ENCODE data around the gene ZNF235.

ZNF235 gene

DNA sequence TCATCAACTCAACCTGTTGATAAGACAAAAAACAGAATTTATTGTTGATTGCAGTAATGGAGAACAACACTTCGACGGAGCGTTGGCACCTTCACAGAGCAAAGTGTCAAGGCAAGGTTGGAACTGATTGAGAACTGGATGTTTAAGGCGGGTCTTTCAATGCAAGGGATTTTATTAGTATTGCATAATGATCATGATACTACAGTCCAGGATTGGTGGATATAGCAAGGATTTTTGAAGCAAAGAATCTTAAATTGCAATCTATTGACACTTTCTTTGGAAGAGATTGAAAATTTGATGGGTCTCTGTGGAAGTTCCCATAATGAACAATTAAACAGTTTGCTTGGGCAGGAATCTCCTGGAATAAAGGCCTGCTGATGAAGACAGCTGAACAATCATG is 632 bp upstream of the ZNF235 start:
- ATAC-seq (ENCODE audit: low read depth) (no peak), DNase-seq (ENCODE audit: low spot score) (no peak)
- H3K36me3 ChIP-seq (ENCODE audit: low read depth), result peaks cover 9% of the 10 kb centered on the region; the same call in 1 of the 2 replicates
- H3K27ac ChIP-seq (ENCODE audit: poor library complexity, severe bottlenecking), result no peak overlapping the region
- H3K9me3 ChIP-seq (ENCODE audit: severe bottlenecking), result no peaks in the 10 kb centered on the region
- no peaks in the 10 kb centered on the region for H3K4me1 ChIP-seq (ENCODE audit: insufficient read depth, poor library complexity, severe bottlenecking)
- no peaks in the 10 kb centered on the region for H3K27me3 ChIP-seq (ENCODE audit: insufficient read depth, poor library complexity, severe bottlenecking)
- H3K4me3 ChIP-seq (ENCODE audit: severe bottlenecking), result no peak overlapping the region
- TF ChIP-seq, protein P1, sequence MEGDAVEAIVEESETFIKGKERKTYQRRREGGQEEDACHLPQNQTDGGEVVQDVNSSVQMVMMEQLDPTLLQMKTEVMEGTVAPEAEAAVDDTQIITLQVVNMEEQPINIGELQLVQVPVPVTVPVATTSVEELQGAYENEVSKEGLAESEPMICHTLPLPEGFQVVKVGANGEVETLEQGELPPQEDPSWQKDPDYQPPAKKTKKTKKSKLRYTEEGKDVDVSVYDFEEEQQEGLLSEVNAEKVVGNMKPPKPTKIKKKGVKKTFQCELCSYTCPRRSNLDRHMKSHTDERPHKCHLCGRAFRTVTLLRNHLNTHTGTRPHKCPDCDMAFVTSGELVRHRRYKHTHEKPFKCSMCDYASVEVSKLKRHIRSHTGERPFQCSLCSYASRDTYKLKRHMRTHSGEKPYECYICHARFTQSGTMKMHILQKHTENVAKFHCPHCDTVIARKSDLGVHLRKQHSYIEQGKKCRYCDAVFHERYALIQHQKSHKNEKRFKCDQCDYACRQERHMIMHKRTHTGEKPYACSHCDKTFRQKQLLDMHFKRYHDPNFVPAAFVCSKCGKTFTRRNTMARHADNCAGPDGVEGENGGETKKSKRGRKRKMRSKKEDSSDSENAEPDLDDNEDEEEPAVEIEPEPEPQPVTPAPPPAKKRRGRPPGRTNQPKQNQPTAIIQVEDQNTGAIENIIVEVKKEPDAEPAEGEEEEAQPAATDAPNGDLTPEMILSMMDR (IDR thresholded peaks at IDR 0.05; ENCODE audit: poor library complexity, severe bottlenecking), result no peak

GRCh38 chr19:44303976-44304568 is 753 bp downstream of the ZNF235 start:
- H3K4me1 ChIP-seq (ENCODE audit: insufficient read depth, poor library complexity, severe bottlenecking), result no peaks in the 10 kb centered on the region
- TF ChIP-seq, protein P1 (IDR thresholded peaks at IDR 0.05; ENCODE audit: poor library complexity, severe bottlenecking), result no peak
- peak overlapping the region; percentile 66 for H3K4me3 ChIP-seq (ENCODE audit: severe bottlenecking)
- no peaks in the 10 kb centered on the region for H3K9me3 ChIP-seq (ENCODE audit: severe bottlenecking)
- H3K36me3 ChIP-seq (ENCODE audit: low read depth), result peaks cover 20% of the 10 kb centered on the region
- no peaks in the 10 kb centered on the region for H3K27me3 ChIP-seq (ENCODE audit: insufficient read depth, poor library complexity, severe bottlenecking)
- DNase-seq (ENCODE audit: low spot score), result no peak
- peak; percentile 27 for ATAC-seq (ENCODE audit: low read depth)
- peak overlapping the region; percentile 41 for H3K27ac ChIP-seq (ENCODE audit: poor library complexity, severe bottlenecking)

DNA sequence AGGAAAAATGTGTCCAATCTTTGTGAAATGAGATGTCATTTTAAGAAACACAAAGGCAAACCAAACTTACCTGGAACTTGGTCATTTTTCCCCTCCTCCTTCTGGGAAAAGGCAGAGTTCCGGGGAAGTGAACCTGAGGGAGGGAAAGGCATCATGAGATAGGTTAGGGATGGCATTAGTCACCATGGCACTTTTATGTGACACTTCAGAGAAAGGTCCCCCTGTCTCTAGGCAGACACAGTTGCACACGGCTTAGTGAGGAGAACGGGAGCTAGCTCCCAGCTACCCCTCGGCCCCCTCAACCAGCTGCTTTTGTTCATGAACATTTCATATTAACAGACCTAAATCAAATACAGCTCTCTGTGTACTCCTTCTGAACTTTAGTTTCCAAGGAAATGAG is 1.5 kb downstream of the ZNF235 start:
- Histone ChIP-seq H3K4me3 (ENCODE audit: severe bottlenecking) (peak overlapping the region; percentile 66), H3K4me1 (ENCODE audit: insufficient read depth, poor library complexity, severe bottlenecking) (no peaks in the 10 kb centered on the region), H3K27ac (ENCODE audit: poor library complexity, severe bottlenecking) (no peak overlapping the region), H3K27me3 (ENCODE audit: insufficient read depth, poor library complexity, severe bottlenecking) (no peaks in the 10 kb centered on the region), H3K36me3 (ENCODE audit: low read depth) (peaks cover 21% of the 10 kb centered on the region), H3K9me3 (ENCODE audit: severe bottlenecking) (no peaks in the 10 kb centered on the region)
- no peak for DNase-seq (ENCODE audit: low spot score)
- TF ChIP-seq, protein P1 (IDR thresholded peaks at IDR 0.05; ENCODE audit: poor library complexity, severe bottlenecking), result no peak
- ATAC-seq (ENCODE audit: low read depth), result no peak

GRCh38 chr19:44284968-44285367 is 19.9 kb downstream of the ZNF235 start:
- Histone ChIP-seq H3K36me3 (ENCODE audit: low read depth) (peaks cover 14% of the 10 kb centered on the region), H3K27me3 (ENCODE audit: insufficient read depth, poor library complexity, severe bottlenecking) (no peaks in the 10 kb centered on the region), H3K4me1 (ENCODE audit: insufficient read depth, poor library complexity, severe bottlenecking) (no peaks in the 10 kb centered on the region), H3K9me3 (ENCODE audit: severe bottlenecking) (no peaks in the 10 kb centered on the region), H3K27ac (ENCODE audit: poor library complexity, severe bottlenecking) (no peak overlapping the region), H3K4me3 (ENCODE audit: severe bottlenecking) (no peak overlapping the region)
- TF ChIP-seq, protein P1 (IDR thresholded peaks at IDR 0.05; ENCODE audit: poor library complexity, severe bottlenecking), result no peak
- no peak for ATAC-seq (ENCODE audit: low read depth)
- DNase-seq (ENCODE audit: low spot score), result no peak

DNA sequence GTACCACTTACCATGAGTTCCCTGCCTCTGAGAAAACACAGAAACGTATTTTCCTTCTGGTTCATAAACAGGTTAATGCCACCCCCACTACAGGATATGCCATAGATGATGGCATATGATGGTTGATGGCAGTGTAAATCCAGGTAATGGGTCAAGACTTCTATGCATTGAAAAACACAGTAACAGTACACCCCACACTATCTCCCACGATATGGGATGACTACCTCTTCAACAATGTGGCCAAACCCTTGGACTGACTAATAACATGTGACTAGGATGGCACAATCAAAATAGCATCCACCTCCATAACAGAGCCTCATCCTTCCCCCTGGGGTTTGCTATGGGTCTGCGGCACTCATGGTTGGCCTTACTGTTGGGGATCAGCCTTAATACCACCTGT is 22.0 kb downstream of the ZNF235 start:
- Histone ChIP-seq H3K27me3 (ENCODE audit: insufficient read depth, poor library complexity, severe bottlenecking) (no peaks in the 10 kb centered on the region), H3K9me3 (ENCODE audit: severe bottlenecking) (no peaks in the 10 kb centered on the region), H3K4me3 (ENCODE audit: severe bottlenecking) (no peak overlapping the region), H3K4me1 (ENCODE audit: insufficient read depth, poor library complexity, severe bottlenecking) (peaks cover 3% of the 10 kb centered on the region), H3K36me3 (ENCODE audit: low read depth) (peaks cover 4% of the 10 kb centered on the region; the same call in 1 of the 2 replicates), H3K27ac (ENCODE audit: poor library complexity, severe bottlenecking) (no peak overlapping the region)
- DNase-seq (ENCODE audit: low spot score) (no peak), ATAC-seq (ENCODE audit: low read depth) (peak; percentile 81)
- TF ChIP-seq, protein P1 (IDR thresholded peaks at IDR 0.05; ENCODE audit: poor library complexity, severe bottlenecking), result no peak
